ENCODE results near the gene IFT122.

Gene IFT122

GRCh38 chr3:129500334-129500658 lies 60.3 kb downstream of the IFT122 start:
- H3K4me1 ChIP-seq (ENCODE audit: insufficient read depth, insufficient read length): peaks cover 16% of the 10 kb centered on the region
- H3K9ac ChIP-seq (ENCODE audit: insufficient read length, low read depth): no peak overlapping the region
- TF ChIP-seq ZNF274 (IDR thresholded peaks at IDR 0.05; ENCODE audit: low read depth, low read length) (no peak), YY1 (IDR thresholded peaks at IDR 0.05; ENCODE audit: insufficient read depth, insufficient read length) (no peak), SUZ12 (IDR thresholded peaks at IDR 0.05; ENCODE audit: extremely low read depth, insufficient read depth, insufficient read length) (no peak)
- H3K27me3 ChIP-seq (ENCODE audit: insufficient read depth, insufficient read length): no peaks in the 10 kb centered on the region
- peaks cover 79% of the 10 kb centered on the region for H3K36me3 ChIP-seq (ENCODE audit: insufficient read depth, insufficient read length, low read length)
- no peak overlapping the region for H3K4me3 ChIP-seq (ENCODE audit: insufficient read length, low read depth)
- H3K9me3 ChIP-seq (ENCODE audit: insufficient read depth, low read length): no peaks in the 10 kb centered on the region
- no peak for DNase-seq (ENCODE audit: low read depth, low spot score)

GRCh38 chr3:129501630-129502029 lies 61.6 kb downstream of the IFT122 start:
- Histone ChIP-seq H3K4me1 (ENCODE audit: insufficient read depth, insufficient read length) (peaks cover 10% of the 10 kb centered on the region), H3K9ac (ENCODE audit: insufficient read length, low read depth) (no peak overlapping the region), H3K27me3 (ENCODE audit: insufficient read depth, insufficient read length) (no peaks in the 10 kb centered on the region), H3K4me3 (ENCODE audit: insufficient read length, low read depth) (no peak overlapping the region), H3K9me3 (ENCODE audit: insufficient read depth, low read length) (no peaks in the 10 kb centered on the region), H3K36me3 (ENCODE audit: insufficient read depth, insufficient read length, low read length) (peaks cover 83% of the 10 kb centered on the region)
- DNase-seq (ENCODE audit: low read depth, low spot score): no peak
- TF ChIP-seq YY1 (IDR thresholded peaks at IDR 0.05; ENCODE audit: insufficient read depth, insufficient read length) (no peak), SUZ12 (IDR thresholded peaks at IDR 0.05; ENCODE audit: extremely low read depth, insufficient read depth, insufficient read length) (no peak), ZNF274 (IDR thresholded peaks at IDR 0.05; ENCODE audit: low read depth, low read length) (no peak)

GRCh38 chr3:129502641-129503408 lies 62.8 kb downstream of the IFT122 start:
- H3K36me3 ChIP-seq (ENCODE audit: insufficient read depth, insufficient read length, low read length): peaks cover 86% of the 10 kb centered on the region
- H3K9ac ChIP-seq (ENCODE audit: insufficient read length, low read depth): no peak overlapping the region
- no peaks in the 10 kb centered on the region for H3K27me3 ChIP-seq (ENCODE audit: insufficient read depth, insufficient read length)
- H3K4me1 ChIP-seq (ENCODE audit: insufficient read depth, insufficient read length): peaks cover 10% of the 10 kb centered on the region
- H3K4me3 ChIP-seq (ENCODE audit: insufficient read length, low read depth): no peak overlapping the region
- no peak for DNase-seq (ENCODE audit: low read depth, low spot score)
- H3K9me3 ChIP-seq (ENCODE audit: insufficient read depth, low read length): no peaks in the 10 kb centered on the region
- TF ChIP-seq YY1 (IDR thresholded peaks at IDR 0.05; ENCODE audit: insufficient read depth, insufficient read length) (no peak), SUZ12 (IDR thresholded peaks at IDR 0.05; ENCODE audit: extremely low read depth, insufficient read depth, insufficient read length) (no peak), ZNF274 (IDR thresholded peaks at IDR 0.05; ENCODE audit: low read depth, low read length) (no peak)

GRCh38 chr3:129503471-129504291 lies 63.7 kb downstream of the IFT122 start:
- H3K27me3 ChIP-seq (ENCODE audit: insufficient read depth, insufficient read length): no peaks in the 10 kb centered on the region
- no peak overlapping the region for H3K4me3 ChIP-seq (ENCODE audit: insufficient read length, low read depth)
- H3K36me3 ChIP-seq (ENCODE audit: insufficient read depth, insufficient read length, low read length): peaks cover 90% of the 10 kb centered on the region
- no peak overlapping the region for H3K9ac ChIP-seq (ENCODE audit: insufficient read length, low read depth)
- H3K9me3 ChIP-seq (ENCODE audit: insufficient read depth, low read length): no peaks in the 10 kb centered on the region
- H3K4me1 ChIP-seq (ENCODE audit: insufficient read depth, insufficient read length): peaks cover 10% of the 10 kb centered on the region
- DNase-seq (ENCODE audit: low read depth, low spot score): no peak
- no peak for TF ChIP-seq SUZ12 (IDR thresholded peaks at IDR 0.05; ENCODE audit: extremely low read depth, insufficient read depth, insufficient read length)
- no peak for TF ChIP-seq YY1 (IDR thresholded peaks at IDR 0.05; ENCODE audit: insufficient read depth, insufficient read length)
- TF ChIP-seq ZNF274 (IDR thresholded peaks at IDR 0.05; ENCODE audit: low read depth, low read length): no peak

GRCh38 chr3:129504471-129505100 lies 64.6 kb downstream of the IFT122 start:
- Histone ChIP-seq H3K36me3 (ENCODE audit: insufficient read depth, insufficient read length, low read length) (peaks cover 97% of the 10 kb centered on the region), H3K9ac (ENCODE audit: insufficient read length, low read depth) (no peak overlapping the region), H3K27me3 (ENCODE audit: insufficient read depth, insufficient read length) (no peaks in the 10 kb centered on the region), H3K4me3 (ENCODE audit: insufficient read length, low read depth) (no peak overlapping the region), H3K9me3 (ENCODE audit: insufficient read depth, low read length) (no peaks in the 10 kb centered on the region), H3K4me1 (ENCODE audit: insufficient read depth, insufficient read length) (peaks cover 10% of the 10 kb centered on the region)
- DNase-seq (ENCODE audit: low read depth, low spot score): no peak
- TF ChIP-seq SUZ12 (IDR thresholded peaks at IDR 0.05; ENCODE audit: extremely low read depth, insufficient read depth, insufficient read length) (no peak), ZNF274 (IDR thresholded peaks at IDR 0.05; ENCODE audit: low read depth, low read length) (no peak), YY1 (IDR thresholded peaks at IDR 0.05; ENCODE audit: insufficient read depth, insufficient read length) (no peak)

GRCh38 chr3:129505341-129505740 lies 65.3 kb downstream of the IFT122 start:
- no peaks in the 10 kb centered on the region for H3K27me3 ChIP-seq (ENCODE audit: insufficient read depth, insufficient read length)
- peaks cover 10% of the 10 kb centered on the region for H3K4me1 ChIP-seq (ENCODE audit: insufficient read depth, insufficient read length)
- TF ChIP-seq YY1 (IDR thresholded peaks at IDR 0.05; ENCODE audit: insufficient read depth, insufficient read length) (no peak), SUZ12 (IDR thresholded peaks at IDR 0.05; ENCODE audit: extremely low read depth, insufficient read depth, insufficient read length) (no peak), ZNF274 (IDR thresholded peaks at IDR 0.05; ENCODE audit: low read depth, low read length) (no peak)
- no peak overlapping the region for H3K9ac ChIP-seq (ENCODE audit: insufficient read length, low read depth)
- H3K4me3 ChIP-seq (ENCODE audit: insufficient read length, low read depth): no peak overlapping the region
- H3K36me3 ChIP-seq (ENCODE audit: insufficient read depth, insufficient read length, low read length): peaks cover 96% of the 10 kb centered on the region
- no peak for DNase-seq (ENCODE audit: low read depth, low spot score)
- no peaks in the 10 kb centered on the region for H3K9me3 ChIP-seq (ENCODE audit: insufficient read depth, low read length)

All from NT2/D1 (cell line).